ENCODE data around the gene GRIN2A. TPM values are rescaled to one million over a fixed set of nuclear protein-coding genes. Genes with fewer than 3 reads are reported as not detected.

GRIN2A gene
- total RNA-seq, 1 donor from 2014 or later, result not detected

Other genes starting within 250 kb of the GRIN2A start
- 2.2 and 9.7 TPM in 2 replicates for gene ATF7IP2, start 203.6 kb upstream of the GRIN2A start, total RNA-seq